Endothelial cell of umbilical vein (primary cell): ENCODE data around the gene EPS8L2.

Source experiments
- EZH2 ChIP-seq: IDR thresholded peaks from 2 replicates; pipeline ENCODE4 v1.6.1; 2012; ENCODE audit warnings: borderline replicate concordance, low read depth, mild to moderate bottlenecking, moderate library complexity, low read length, inconsistent platforms; ENCODE audit not compliant: severe bottlenecking
- GATA2 ChIP-seq: IDR thresholded peaks from 2 replicates; pipeline ENCODE4 v1.7.0; 2011; ENCODE audit warnings: low read depth, mild to moderate bottlenecking, moderate library complexity, mixed read lengths, low read length; ENCODE audit not compliant: insufficient read length, insufficient read depth
- JUN ChIP-seq: IDR thresholded peaks from 2 replicates; pipeline ENCODE4 v1.6.1; 2011; ENCODE audit warnings: borderline replicate concordance, low read depth; ENCODE audit not compliant: insufficient read length, insufficient read depth
- MYC ChIP-seq: IDR thresholded peaks from one replicate; pipeline ENCODE4 v1.6.1; 2011; ENCODE audit warnings: mild to moderate bottlenecking, low read depth, low read length
- POLR2A ChIP-seq: IDR thresholded peaks from 2 replicates; pipeline ENCODE4 v1.6.1; 2012; ENCODE audit warnings: low read depth, mild to moderate bottlenecking, control low read depth, low read length
- POLR2AphosphoS5 ChIP-seq: IDR thresholded peaks from 2 replicates; pipeline ENCODE4 v1.6.1; 2012; ENCODE audit warnings: low read depth, mild to moderate bottlenecking, control low read depth, low read length, moderate library complexity; ENCODE audit not compliant: insufficient read depth
- TF ChIP-seq, protein P1 (sequence below), 2 donors: IDR thresholded peaks; 1 replicate in 1 of 2; 2 replicates in 1 of 2; pipeline ENCODE4 v1.5.1; 2011; ENCODE audit warnings: low read length in 2 of 2, mild to moderate bottlenecking in 2 of 2, moderate library complexity in 2 of 2, control low read depth in 1 of 2, inconsistent platforms in 1 of 2, low read depth in 1 of 2; ENCODE audit not compliant: insufficient read depth in 1 of 2; ENCODE audit errors: extremely low read depth in 1 of 2
- TF ChIP-seq, protein P2 (sequence below): IDR thresholded peaks from 2 replicates; pipeline ENCODE4 v1.6.1; 2011; ENCODE audit not compliant: insufficient read depth, insufficient read length

DNA sequence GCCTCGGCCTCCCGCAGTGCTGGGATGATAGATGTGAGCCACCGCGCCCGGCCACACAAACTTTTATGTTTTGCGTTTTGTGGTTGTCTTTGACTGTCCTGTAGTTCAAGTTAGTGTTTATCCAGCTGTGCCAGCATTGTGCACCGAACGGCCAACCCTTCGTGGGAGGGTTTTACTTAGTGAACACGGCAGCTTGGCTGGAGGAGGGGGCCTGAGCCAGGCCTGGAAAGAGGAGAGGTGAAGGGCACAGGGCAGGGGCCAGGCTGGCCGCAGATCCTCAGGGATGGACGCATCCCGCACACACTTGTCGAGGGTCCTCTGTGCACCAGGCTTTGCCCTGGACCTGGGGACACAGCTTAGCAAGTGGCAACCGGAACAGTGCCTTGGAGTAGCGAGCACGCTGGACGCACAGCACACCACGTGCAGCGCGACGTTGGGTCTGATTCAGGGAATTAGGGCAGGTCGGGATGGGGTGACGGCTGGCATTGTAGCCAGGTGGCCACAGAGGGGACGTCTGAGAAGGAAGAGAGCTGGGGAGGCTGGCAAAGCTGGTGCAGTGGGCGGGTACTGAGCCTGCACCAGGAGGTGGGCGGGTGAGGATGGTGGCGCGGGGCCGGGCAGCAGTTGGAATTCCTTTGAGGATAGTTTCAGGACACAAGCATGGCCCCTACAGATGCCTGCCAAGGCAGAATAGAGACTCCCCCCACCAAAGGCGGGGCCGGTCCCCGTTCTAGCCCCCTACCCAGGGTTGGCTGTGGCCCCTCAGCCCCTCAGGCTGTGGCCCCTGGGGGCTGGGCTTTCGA, 13.4 kb downstream of the EPS8L2 start:
- TF ChIP-seq, protein P1, sequence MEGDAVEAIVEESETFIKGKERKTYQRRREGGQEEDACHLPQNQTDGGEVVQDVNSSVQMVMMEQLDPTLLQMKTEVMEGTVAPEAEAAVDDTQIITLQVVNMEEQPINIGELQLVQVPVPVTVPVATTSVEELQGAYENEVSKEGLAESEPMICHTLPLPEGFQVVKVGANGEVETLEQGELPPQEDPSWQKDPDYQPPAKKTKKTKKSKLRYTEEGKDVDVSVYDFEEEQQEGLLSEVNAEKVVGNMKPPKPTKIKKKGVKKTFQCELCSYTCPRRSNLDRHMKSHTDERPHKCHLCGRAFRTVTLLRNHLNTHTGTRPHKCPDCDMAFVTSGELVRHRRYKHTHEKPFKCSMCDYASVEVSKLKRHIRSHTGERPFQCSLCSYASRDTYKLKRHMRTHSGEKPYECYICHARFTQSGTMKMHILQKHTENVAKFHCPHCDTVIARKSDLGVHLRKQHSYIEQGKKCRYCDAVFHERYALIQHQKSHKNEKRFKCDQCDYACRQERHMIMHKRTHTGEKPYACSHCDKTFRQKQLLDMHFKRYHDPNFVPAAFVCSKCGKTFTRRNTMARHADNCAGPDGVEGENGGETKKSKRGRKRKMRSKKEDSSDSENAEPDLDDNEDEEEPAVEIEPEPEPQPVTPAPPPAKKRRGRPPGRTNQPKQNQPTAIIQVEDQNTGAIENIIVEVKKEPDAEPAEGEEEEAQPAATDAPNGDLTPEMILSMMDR (IDR thresholded peaks at IDR 0.05; ENCODE audit: extremely low read depth in 1 of 2, insufficient read depth in 1 of 2, low read depth in 1 of 2, low read length in 2 of 2), result no peak
- TF ChIP-seq POLR2AphosphoS5 (no peak), JUN (no peak), POLR2A (no peak), GATA2 (no peak), EZH2 (no peak), MYC (no peak)
- TF ChIP-seq, protein P2, sequence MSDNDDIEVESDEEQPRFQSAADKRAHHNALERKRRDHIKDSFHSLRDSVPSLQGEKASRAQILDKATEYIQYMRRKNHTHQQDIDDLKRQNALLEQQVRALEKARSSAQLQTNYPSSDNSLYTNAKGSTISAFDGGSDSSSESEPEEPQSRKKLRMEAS, result no peak
